Bronchial epithelial cell (primary cell): Measurements from ENCODE around the gene NLRP9. TPM values are rescaled to one million over a fixed set of nuclear protein-coding genes. Genes with fewer than 3 reads are reported as not detected.

Source experiments
- DNase-seq: peaks from one replicate; pipeline ENCODE4 v3.0.0-alpha.2; 2010; ENCODE audit warnings: low read depth
- FAIRE-seq: peaks from 2 replicates; lab custom pipeline; 2011; peaks lifted over from hg19 to GRCh38; lab: Jason Lieb, UNC
- H3K27me3 ChIP-seq: 2 replicates; pipeline ENCODE4 v1.5.1; 2011; ENCODE audit warnings: low read length; ENCODE audit not compliant: control insufficient read depth, insufficient read depth
- H3K36me3 ChIP-seq: 2 replicates; pipeline ENCODE4 v1.5.1; 2011; ENCODE audit warnings: low read length; ENCODE audit not compliant: control insufficient read depth, insufficient read depth
- H3K4me3 ChIP-seq: 2 replicates; pipeline ENCODE4 v1.5.1; 2011; ENCODE audit warnings: mild to moderate bottlenecking, low read depth, low read length, control low read depth
- CTCF ChIP-seq: IDR thresholded peaks from 2 replicates; pipeline ENCODE4 v1.5.1; 2011; ENCODE audit warnings: mild to moderate bottlenecking, moderate library complexity, low read length, control low read depth, inconsistent platforms; ENCODE audit not compliant: insufficient read depth, severe bottlenecking
- total RNA-seq: library from RNA; depleted of rRNA; stranded (reverse); fragments of >200 nt; gene quantifications from 2 replicates; pipeline ENCODE4 v1.2.1, GENCODE V29; 2014

Gene NLRP9
- total RNA-seq, 1 donor from 2014 or later = not detected

- no peak overlapping the region for H3K4me3 ChIP-seq
- FAIRE-seq (no peak), DNase-seq (no peak)
- TF ChIP-seq CTCF = no peak
- no peaks in the 10 kb centered on the region for H3K36me3 ChIP-seq
- no peaks in the 10 kb centered on the region for H3K27me3 ChIP-seq
Measured at GRCh38 chr19:55717251-55717650, 21.0 kb downstream of the NLRP9 start.

GRCh38 chr19:55716531-55716930 lies 21.7 kb downstream of the NLRP9 start:
- Histone ChIP-seq H3K4me3 (no peak overlapping the region), H3K36me3 (no peaks in the 10 kb centered on the region), H3K27me3 (no peaks in the 10 kb centered on the region)
- no peak for TF ChIP-seq CTCF
- FAIRE-seq (no peak), DNase-seq (no peak)

- FAIRE-seq (no peak), DNase-seq (no peak)
- Histone ChIP-seq H3K27me3 (no peaks in the 10 kb centered on the region), H3K36me3 (no peaks in the 10 kb centered on the region), H3K4me3 (no peak overlapping the region)
- TF ChIP-seq CTCF = no peak
Measured at GRCh38 chr19:55712804-55713631, 25.2 kb downstream of the NLRP9 start.

- no peak for TF ChIP-seq CTCF
- FAIRE-seq (no peak), DNase-seq (no peak)
- Histone ChIP-seq H3K36me3 (no peaks in the 10 kb centered on the region), H3K4me3 (no peak overlapping the region), H3K27me3 (no peaks in the 10 kb centered on the region)
Measured at GRCh38 chr19:55711719-55712118, 26.5 kb downstream of the NLRP9 start.

GRCh38 chr19:55705972-55706371 lies 32.2 kb downstream of the NLRP9 start:
- no peak for TF ChIP-seq CTCF
- peaks cover 2% of the 10 kb centered on the region for H3K36me3 ChIP-seq
- H3K4me3 ChIP-seq = no peak overlapping the region
- FAIRE-seq (no peak), DNase-seq (no peak)
- H3K27me3 ChIP-seq = no peaks in the 10 kb centered on the region
